DOHH2 (cell line): ENCODE data around the gene F12.

Experiments used
- H3F3A ChIP-seq: fragments of 200-600 bp; sonication (generic), shearing (Covaris generic); 2 replicates; pipeline ENCODE4 v1.6.0; 2016; ENCODE audit warnings: antibody characterized with exemption, mild to moderate bottlenecking; ENCODE audit not compliant: control insufficient read depth, insufficient read depth
- H3K27ac ChIP-seq: fragments of 200-600 bp; sonication (generic); 2 replicates; pipeline ENCODE4 v1.5.1; 2014; ENCODE audit warnings: low read depth, mild to moderate bottlenecking, low read length, moderate library complexity
- H3K27me3 ChIP-seq: fragments of 200-600 bp; sonication (generic); 2 replicates; pipeline ENCODE4 v1.6.1; 2014; ENCODE audit warnings: mild to moderate bottlenecking, low read length, mixed read lengths; ENCODE audit not compliant: control insufficient read depth
- H3K36me3 ChIP-seq: fragments of 200-600 bp; sonication (generic); 2 replicates; pipeline ENCODE4 v1.6.1; 2014; ENCODE audit warnings: mild to moderate bottlenecking, low read length, moderate library complexity, mixed read lengths; ENCODE audit not compliant: control insufficient read depth
- H3K4me1 ChIP-seq: fragments of 200-600 bp; sonication (generic); 2 replicates; pipeline ENCODE4 v1.6.1; 2014; ENCODE audit warnings: mild to moderate bottlenecking, low read length, mixed read lengths; ENCODE audit not compliant: control insufficient read depth
- H3K4me2 ChIP-seq: fragments of 200-600 bp; sonication (generic); 2 replicates; pipeline ENCODE4 v1.6.0; 2014; ENCODE audit warnings: mild to moderate bottlenecking, low read length, moderate library complexity
- H3K4me3 ChIP-seq: fragments of 200-600 bp; sonication (generic); 2 replicates; pipeline ENCODE4 v1.5.1; 2014; ENCODE audit warnings: mild to moderate bottlenecking, low read length, mixed read lengths
- H3K79me2 ChIP-seq: fragments of 200-600 bp; sonication (generic); 2 replicates; pipeline ENCODE4 v1.6.1; 2014; ENCODE audit warnings: mild to moderate bottlenecking, low read length, mixed read lengths; ENCODE audit not compliant: control insufficient read depth
- H3K9me2 ChIP-seq: fragments of 200-600 bp; sonication (generic); replicated peaks from 2 replicates; pipeline ENCODE4 v1.6.1; 2014; ENCODE audit warnings: mild to moderate bottlenecking, low read length, mixed read lengths; ENCODE audit not compliant: control insufficient read depth
- H3K9me3 ChIP-seq: fragments of 200-600 bp; sonication (generic); 2 replicates; pipeline ENCODE4 v1.6.1; 2014; ENCODE audit warnings: antibody characterized with exemption, low read length, mixed read lengths; ENCODE audit not compliant: control insufficient read depth, insufficient read depth
- H4K20me1 ChIP-seq: fragments of 200-600 bp; sonication (generic); 2 replicates; pipeline ENCODE4 v1.6.0; 2014; ENCODE audit warnings: low read depth, mild to moderate bottlenecking, antibody characterized with exemption, low read length, moderate library complexity; ENCODE audit not compliant: control insufficient read depth, insufficient read depth
- CTCF ChIP-seq: fragments of 200-600 bp; sonication (generic); IDR thresholded peaks from one replicate; pipeline ENCODE4 v1.5.1; 2014; ENCODE audit warnings: antibody characterized with exemption, mild to moderate bottlenecking, low read depth, low read length; ENCODE audit not compliant: poor library complexity, severe bottlenecking
- EZH2phosphoT487 ChIP-seq: fragments of 200-600 bp; sonication (generic); IDR thresholded peaks from 2 replicates; pipeline ENCODE4 v1.6.1; 2017; ENCODE audit warnings: borderline replicate concordance, mild to moderate bottlenecking, antibody characterized with exemption, low read length, moderate library complexity, mixed read lengths

F12 gene

GRCh38 chr5:177399997-177400868 is 9.1 kb downstream of the F12 start, which contains the start of gene PFN3:
Gene PFN3 (minus strand): TSS chr5:177400661. CDS start chr5:177400576, 85 bp downstream.
- H3K4me2 ChIP-seq: no peak within 1 kb of the TSS
- no peaks in the 10 kb centered on the region for H4K20me1 ChIP-seq
- H3K9me3 ChIP-seq: no peaks in the 10 kb centered on the region
- no peaks in the 10 kb centered on the region for H3K79me2 ChIP-seq
- no peak for TF ChIP-seq EZH2phosphoT487
- H3K4me1 ChIP-seq: peaks cover 26% of the 10 kb centered on the region
- H3K4me3 ChIP-seq: no peak within 1 kb of the TSS
- peaks cover 3% of the 10 kb centered on the region for H3F3A ChIP-seq
- H3K27me3 ChIP-seq: peaks cover 32% of the 10 kb centered on the region
- no peaks in the 10 kb centered on the region for H3K9me2 ChIP-seq
- no peaks in the 10 kb centered on the region for H3K36me3 ChIP-seq
- no peak within 1 kb of the TSS for H3K27ac ChIP-seq

- no peaks in the 10 kb centered on the region for H3K79me2 ChIP-seq
- H3K9me3 ChIP-seq: no peaks in the 10 kb centered on the region
- TF ChIP-seq EZH2phosphoT487 (no peak), CTCF (no peak)
- H3K27me3 ChIP-seq: peaks cover 20% of the 10 kb centered on the region
- H3K4me1 ChIP-seq: peaks cover 17% of the 10 kb centered on the region
- H3K36me3 ChIP-seq: no peaks in the 10 kb centered on the region
- H3K9me2 ChIP-seq: no peaks in the 10 kb centered on the region
- H3F3A ChIP-seq: peaks cover 3% of the 10 kb centered on the region
- no peaks in the 10 kb centered on the region for H4K20me1 ChIP-seq
- H3K4me2 ChIP-seq: no peak overlapping the region
- no peak overlapping the region for H3K4me3 ChIP-seq
- no peak overlapping the region for H3K27ac ChIP-seq
Observed at GRCh38 chr5:177397875-177398390, 11.4 kb downstream of the F12 start.

DNA sequence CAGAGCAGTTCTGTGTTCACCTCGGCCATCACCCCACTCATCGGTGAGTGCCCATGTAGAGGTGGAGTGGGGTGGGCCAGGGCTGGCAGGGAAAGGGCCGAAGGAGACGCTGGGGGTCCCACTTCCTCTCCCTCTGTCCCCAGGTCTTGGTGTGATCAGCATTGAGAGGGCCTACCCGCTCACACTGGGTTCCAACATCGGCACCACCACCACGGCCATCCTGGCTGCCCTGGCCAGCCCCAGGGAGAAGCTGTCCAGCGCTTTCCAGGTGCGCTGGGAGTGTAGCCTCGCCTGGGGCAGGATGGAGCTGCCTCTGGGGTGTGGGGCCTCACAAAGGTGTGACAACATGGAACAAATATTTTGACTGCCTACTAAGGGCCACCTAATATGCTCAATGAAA is 12.6 kb downstream of the F12 start:
- TF ChIP-seq EZH2phosphoT487 (no peak), CTCF (no peak)

GRCh38 chr5:177396078-177396477 is 13.3 kb downstream of the F12 start:
- Histone ChIP-seq H3K4me3 (no peak overlapping the region), H3K9me3 (no peaks in the 10 kb centered on the region), H3K79me2 (no peaks in the 10 kb centered on the region), H3K27me3 (peaks cover 2% of the 10 kb centered on the region), H4K20me1 (no peaks in the 10 kb centered on the region), H3K9me2 (no peaks in the 10 kb centered on the region), H3K36me3 (no peaks in the 10 kb centered on the region), H3F3A (peaks cover 3% of the 10 kb centered on the region), H3K27ac (no peak overlapping the region), H3K4me1 (peaks cover 16% of the 10 kb centered on the region), H3K4me2 (no peak overlapping the region)
- TF ChIP-seq CTCF: no peak
- no peak for TF ChIP-seq EZH2phosphoT487

More for the DNA sequence above, 12.6 kb downstream of the F12 start:
- H3K4me1 ChIP-seq: peaks cover 15% of the 10 kb centered on the region
- H3K4me3 ChIP-seq: no peak overlapping the region
- H4K20me1 ChIP-seq: no peaks in the 10 kb centered on the region
- no peak overlapping the region for H3K27ac ChIP-seq
- H3K36me3 ChIP-seq: no peaks in the 10 kb centered on the region
- no peaks in the 10 kb centered on the region for H3K9me3 ChIP-seq
- no peaks in the 10 kb centered on the region for H3K9me2 ChIP-seq
- H3K27me3 ChIP-seq: peaks cover 9% of the 10 kb centered on the region
- H3K79me2 ChIP-seq: no peaks in the 10 kb centered on the region
- H3F3A ChIP-seq: peaks cover 3% of the 10 kb centered on the region
- no peak overlapping the region for H3K4me2 ChIP-seq
